Erythroblast (primary cell): ENCODE data around the gene SBK1.

ENCODE experiments used
- GATA1 ChIP-seq: IDR thresholded peaks from 2 replicates; pipeline ENCODE4 v1.6.1; 2011; ENCODE audit warnings: low read depth, mild to moderate bottlenecking, control low read depth, low read length, moderate library complexity
- POLR2A ChIP-seq: IDR thresholded peaks from 2 replicates; pipeline ENCODE4 v1.6.1; 2011; ENCODE audit warnings: mild to moderate bottlenecking, low read length

- TF ChIP-seq POLR2A = no peak
- TF ChIP-seq GATA1 = no peak
Observed at GRCh38 chr16:28308794-28309584, 16.7 kb downstream of the SBK1 start.
